Psoas muscle (tissue), 8 donors: ENCODE measurements around the gene TUBB1. TPM values are rescaled to one million over a fixed set of nuclear protein-coding genes. Genes with fewer than 3 reads are reported as not detected.

Experiments
- ATAC-seq, 4 donors: fragments of 200-7000 bp; cut with Tn5 transposase; one replicate each; pipeline ENCODE4 v1.9.1; 2020; ENCODE audit warnings: moderate library complexity in 3 of 4, mild to moderate bottlenecking in 2 of 4
- DNase-seq, 2 donors: peaks; one replicate each; pipeline ENCODE4 v3.0.0-alpha.2; 2020
- H3K27ac ChIP-seq: fragments of 200-600 bp; one replicate; pipeline ENCODE4 v1.8.0; 2022
- H3K27me3 ChIP-seq, 3 donors: fragments of 200-600 bp in 1 of 3; one replicate each; pipeline versions ENCODE4 v1.6.1 to v1.8.0; 2013 to 2022; ENCODE audit warnings: low read length in 2 of 3, mild to moderate bottlenecking in 2 of 3, moderate library complexity in 1 of 3; ENCODE audit not compliant: insufficient read depth in 3 of 3
- H3K36me3 ChIP-seq, 2 donors: fragments of 200-600 bp in 1 of 2; one replicate each; pipeline versions ENCODE4 v1.6.1 to v1.8.0; 2013 to 2022; ENCODE audit warnings: low read depth in 1 of 2, mild to moderate bottlenecking in 1 of 2, moderate library complexity in 1 of 2; ENCODE audit not compliant: insufficient read depth in 1 of 2
- H3K4me1 ChIP-seq: fragments of 200-600 bp; one replicate; pipeline ENCODE4 v1.8.0; 2022
- H3K4me3 ChIP-seq: fragments of 200-600 bp; one replicate; pipeline ENCODE4 v1.8.0; 2022; ENCODE audit warnings: mild to moderate bottlenecking
- H3K9me3 ChIP-seq: fragments of 200-600 bp; one replicate; pipeline ENCODE4 v1.8.0; 2022
- WGBS, 3 donors: extraction: QIAGEN DNeasy Blood & Tissue Kit; methylation state at CpG; one replicate each; pipeline versions ENCODE4 v1.1.6 to v1.1.7; 2013; 5-methylcytosine and 5-hydroxymethylcytosine counted together
- intact Hi-C, 2 donors: fragments of 100-400 bp; cut with DNase I; formaldehyde crosslinking; loops; one replicate each; pipeline versions ENCODE4 v1.11.0 to v1.14.2; 2022
- polyA plus RNA-seq, 3 donors: library from polyadenylated mRNA; stranded (reverse); fragments of 200-250 nt; gene quantifications; one replicate each; pipeline ENCODE4 v1.2.3, GENCODE V29; 2013
- total RNA-seq, 4 donors: library from RNA; stranded (reverse); fragmentation: NEBNext Ultra II Directional in 2 of 4; extraction: Animal tissue kit (Norgen Biotek cat#: 25700) in 2 of 4; gene quantifications; one replicate each; pipeline versions ENCODE4 v1.2.1 to v1.2.4, GENCODE V29; 2021 to 2023
- TF ChIP-seq, protein P1 (sequence below): fragments of 200-600 bp; IDR thresholded peaks from one replicate; pipeline ENCODE4 v1.8.0; 2022; ENCODE audit warnings: antibody characterized with exemption
- donor health status: healthy with polysubstance abuse.
- donor health status: DM: no; HTN: no; CAD: no; lungs with moderate emphysema.
- donor health status: Bipolar disorder and iron deficiency.
- donor health status: healthy.
- donor health status: DM: yes; HTN: yes; CAD: no.
- donor health status: DM: no; HTN: no; CAD: no.
- donor health status: DM: no; HTN: no; CAD: no.
- donor health status: DM: yes; HTN: yes; CAD: no.

The TUBB1 gene
- total and polyA plus RNA-seq, 7 donors = 0.03 to 0.32 (median 0.12) TPM; not detected in 1

DNA sequence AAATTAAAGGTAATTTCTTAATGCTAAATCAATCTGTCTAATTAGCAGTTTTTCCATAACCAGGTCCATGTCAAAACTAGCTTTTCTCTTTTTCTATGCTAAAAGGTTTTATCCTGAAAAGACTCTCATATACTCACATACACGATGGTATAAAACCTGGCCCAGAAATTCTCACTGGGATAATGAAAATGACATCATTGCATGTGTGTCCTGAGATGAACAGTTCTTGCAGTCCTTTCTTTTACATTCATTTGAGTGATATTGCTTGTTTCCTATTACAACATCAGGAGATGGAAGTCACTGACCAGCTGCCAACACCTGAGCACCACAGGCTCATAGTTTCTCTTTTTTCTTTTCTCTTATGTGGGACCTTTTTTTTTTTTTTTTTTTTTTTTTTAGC, 31.2 kb downstream of the TUBB1 start:
- ATAC-seq (no peak), DNase-seq (no peak)
- TF ChIP-seq, protein P1, sequence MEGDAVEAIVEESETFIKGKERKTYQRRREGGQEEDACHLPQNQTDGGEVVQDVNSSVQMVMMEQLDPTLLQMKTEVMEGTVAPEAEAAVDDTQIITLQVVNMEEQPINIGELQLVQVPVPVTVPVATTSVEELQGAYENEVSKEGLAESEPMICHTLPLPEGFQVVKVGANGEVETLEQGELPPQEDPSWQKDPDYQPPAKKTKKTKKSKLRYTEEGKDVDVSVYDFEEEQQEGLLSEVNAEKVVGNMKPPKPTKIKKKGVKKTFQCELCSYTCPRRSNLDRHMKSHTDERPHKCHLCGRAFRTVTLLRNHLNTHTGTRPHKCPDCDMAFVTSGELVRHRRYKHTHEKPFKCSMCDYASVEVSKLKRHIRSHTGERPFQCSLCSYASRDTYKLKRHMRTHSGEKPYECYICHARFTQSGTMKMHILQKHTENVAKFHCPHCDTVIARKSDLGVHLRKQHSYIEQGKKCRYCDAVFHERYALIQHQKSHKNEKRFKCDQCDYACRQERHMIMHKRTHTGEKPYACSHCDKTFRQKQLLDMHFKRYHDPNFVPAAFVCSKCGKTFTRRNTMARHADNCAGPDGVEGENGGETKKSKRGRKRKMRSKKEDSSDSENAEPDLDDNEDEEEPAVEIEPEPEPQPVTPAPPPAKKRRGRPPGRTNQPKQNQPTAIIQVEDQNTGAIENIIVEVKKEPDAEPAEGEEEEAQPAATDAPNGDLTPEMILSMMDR = no peak
- Histone ChIP-seq H3K36me3 (no peaks in the 10 kb centered on the region), H3K9me3 (no peaks in the 10 kb centered on the region), H3K4me1 (no peaks in the 10 kb centered on the region), H3K27ac (no peak overlapping the region), H3K27me3 (no peaks in the 10 kb centered on the region), H3K4me3 (no peak overlapping the region)
- 42 to 54% (median 50%) methylated on average over 1 of the region's 1 CpG for WGBS, 3 donors
- intact Hi-C loops = no loop called here

DNA sequence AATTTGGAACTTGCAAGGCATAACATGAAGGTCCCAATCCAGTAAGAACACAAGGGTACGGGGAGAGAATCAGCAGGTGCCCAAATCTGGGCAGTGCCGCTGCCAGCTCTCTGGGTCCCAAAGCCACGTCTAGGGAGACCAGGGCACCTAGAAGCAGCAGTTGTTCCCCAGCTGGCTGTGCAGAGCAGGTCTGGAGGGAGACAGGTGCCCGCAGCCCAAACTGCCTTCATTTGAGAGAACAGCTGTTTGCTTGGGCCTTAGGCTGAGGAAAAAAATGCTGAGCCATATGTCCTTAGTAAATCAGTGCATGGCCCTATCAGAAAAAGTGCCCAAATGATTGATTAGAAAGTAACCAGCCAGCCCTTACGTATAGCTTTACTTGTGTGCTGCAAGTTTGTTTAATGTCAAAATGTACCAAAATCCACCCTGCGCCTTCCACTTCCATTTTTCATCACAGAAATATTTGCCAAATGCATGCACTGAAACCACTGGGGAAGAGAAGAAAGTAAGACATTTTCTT, 32.5 kb downstream of the TUBB1 start:
- TF ChIP-seq, protein P1 = no peak
- Histone ChIP-seq H3K36me3 (no peaks in the 10 kb centered on the region), H3K9me3 (peaks cover under 1% of the 10 kb centered on the region), H3K27me3 (no peaks in the 10 kb centered on the region), H3K4me3 (no peak overlapping the region), H3K27ac (no peak overlapping the region), H3K4me1 (no peaks in the 10 kb centered on the region)
- WGBS, 3 donors = 70 to 78% (median 71%) methylated on average over 6 of the region's 6 CpGs
- no peak for ATAC-seq
- intact Hi-C loops = no loop called here
- DNase-seq = no peak

- WGBS, 3 donors = 45 to 58% (median 46%) methylated on average over 7 of the region's 7 CpGs
- ATAC-seq (no peak), DNase-seq (no peak)
- H3K9me3 ChIP-seq = peaks cover 8% of the 10 kb centered on the region
- no peaks in the 10 kb centered on the region for H3K36me3 ChIP-seq
- no peaks in the 10 kb centered on the region for H3K4me1 ChIP-seq
- H3K27ac ChIP-seq = no peak overlapping the region
- no peak overlapping the region for H3K4me3 ChIP-seq
- H3K27me3 ChIP-seq = no peaks in the 10 kb centered on the region
- intact Hi-C loops = no loop called here
- TF ChIP-seq, protein P1 = peak; percentile 9
Measured at GRCh38 chr20:59055302-59055701, 36.1 kb downstream of the TUBB1 start.

- H3K27me3 ChIP-seq = no peaks in the 10 kb centered on the region
- no peaks in the 10 kb centered on the region for H3K36me3 ChIP-seq
- no peak overlapping the region for H3K4me3 ChIP-seq
- ATAC-seq (no peak), DNase-seq (no peak)
- WGBS, 3 donors = 59 to 60% (median 59%) methylated on average over 4 of the region's 4 CpGs
- no peak overlapping the region for H3K27ac ChIP-seq
- intact Hi-C loops = no loop called here
- no peaks in the 10 kb centered on the region for H3K4me1 ChIP-seq
- H3K9me3 ChIP-seq = peaks cover 4% of the 10 kb centered on the region
- TF ChIP-seq, protein P1 = no peak
Measured at GRCh38 chr20:59062081-59062480, 42.9 kb downstream of the TUBB1 start.
